Measurements from ENCODE around the gene IL17D.

The IL17D gene

GRCh38 chr13:20691616-20692015 is 11.9 kb upstream of the IL17D start:
- DNase-seq (ENCODE audit: low spot score): no peak

GRCh38 chr13:20696073-20696472 is 7.4 kb upstream of the IL17D start:
- DNase-seq (ENCODE audit: low spot score): no peak

DNA sequence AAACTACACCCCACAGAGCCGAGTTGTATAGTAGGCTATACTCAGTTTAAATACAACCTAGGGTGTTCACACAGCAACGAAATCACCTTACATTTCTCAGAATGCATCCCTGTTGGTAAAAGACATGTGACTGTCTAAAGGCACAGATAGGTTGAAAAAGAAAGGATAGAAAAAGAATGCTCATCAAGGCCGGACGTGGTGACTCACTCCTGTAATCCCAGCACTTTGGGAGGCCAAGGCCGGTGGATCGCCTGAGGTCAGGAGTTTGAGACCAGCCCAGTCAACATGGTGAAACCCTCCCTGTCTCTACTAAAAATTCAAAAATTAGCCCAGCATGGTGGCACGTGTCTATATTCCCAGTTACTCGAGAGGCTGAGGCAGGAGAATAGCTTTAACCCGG is 3.8 kb upstream of the IL17D start:
- DNase-seq (ENCODE audit: low spot score): no peak

DNA sequence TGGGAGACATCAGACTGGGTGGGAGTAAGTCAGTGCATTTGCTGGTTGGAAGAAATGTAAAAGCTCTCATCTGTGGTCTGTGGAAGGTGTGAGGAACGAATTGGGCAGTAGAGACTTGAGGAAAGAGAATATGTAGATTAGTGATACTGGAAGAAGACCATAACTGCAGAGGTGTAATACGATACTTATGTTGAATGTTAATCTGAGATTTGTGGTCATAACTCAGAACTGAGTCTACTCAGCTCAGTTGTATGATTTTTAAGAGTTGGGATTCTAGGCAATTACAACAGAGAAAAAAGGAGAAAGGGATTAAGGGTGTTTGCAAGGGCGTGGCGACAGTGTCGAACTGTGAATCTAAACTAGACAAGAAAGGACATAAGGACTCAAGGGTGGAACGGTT is 3.2 kb upstream of the IL17D start:
- no peak for DNase-seq (ENCODE audit: low spot score)

- no peak for DNase-seq (ENCODE audit: low spot score)
Observed at GRCh38 chr13:20701461-20701860, 2.0 kb upstream of the IL17D start.

DNA sequence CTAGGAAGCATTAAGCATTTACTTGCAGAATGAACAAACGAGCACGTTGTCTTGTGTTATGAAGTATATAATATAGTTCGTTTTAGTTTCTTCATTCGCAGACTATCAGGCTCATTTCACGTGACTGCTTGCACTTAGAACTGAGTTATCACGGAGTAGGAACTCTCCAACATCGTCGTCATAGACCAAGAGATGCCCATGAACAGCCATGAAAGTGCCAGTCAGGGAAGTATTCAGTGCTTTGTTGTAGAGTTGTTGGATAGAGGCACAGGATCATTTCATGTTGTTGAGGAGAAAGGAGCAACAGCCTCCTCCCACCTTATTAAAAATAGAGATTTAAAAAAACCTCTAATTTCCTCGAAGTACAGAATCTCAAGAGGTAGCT is 977 bp upstream of the IL17D start:
- DNase-seq (ENCODE audit: low spot score): peak; percentile 14

- DNase-seq (ENCODE audit: low spot score): peak; percentile 84
Observed at GRCh38 chr13:20703780-20704458, 420 bp downstream of the IL17D start.

DNA sequence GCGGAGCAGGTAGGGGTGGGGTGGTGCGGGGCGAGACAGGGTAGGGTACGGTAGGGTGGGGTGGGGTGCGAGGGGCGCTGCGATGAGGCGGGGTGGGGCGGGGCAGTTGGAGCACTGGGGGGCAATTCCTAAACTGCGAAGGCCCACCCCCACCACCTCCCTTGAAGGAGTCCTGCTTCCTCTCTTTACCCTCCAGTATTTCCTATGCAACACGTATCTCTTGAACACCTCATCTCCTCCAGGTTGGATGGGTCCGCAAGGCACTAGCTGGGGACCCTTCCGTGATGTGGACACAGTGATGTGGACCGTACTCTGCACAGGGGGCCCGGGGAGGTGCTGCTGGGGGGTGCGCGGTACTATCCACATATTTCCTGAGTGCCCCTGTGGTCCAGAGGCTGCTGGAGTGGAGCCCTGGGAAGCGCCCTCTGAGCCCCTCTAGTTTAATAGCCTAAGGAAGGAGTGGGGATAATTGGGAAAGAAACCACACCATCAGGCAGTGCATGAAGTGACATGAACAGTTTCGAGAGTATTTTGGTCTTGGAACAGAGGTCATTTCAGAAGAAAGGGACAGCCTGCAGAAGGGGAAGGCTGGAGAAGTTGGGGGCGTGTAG is 1.1 kb downstream of the IL17D start:
- peak; percentile 21 for DNase-seq (ENCODE audit: low spot score)

DNA sequence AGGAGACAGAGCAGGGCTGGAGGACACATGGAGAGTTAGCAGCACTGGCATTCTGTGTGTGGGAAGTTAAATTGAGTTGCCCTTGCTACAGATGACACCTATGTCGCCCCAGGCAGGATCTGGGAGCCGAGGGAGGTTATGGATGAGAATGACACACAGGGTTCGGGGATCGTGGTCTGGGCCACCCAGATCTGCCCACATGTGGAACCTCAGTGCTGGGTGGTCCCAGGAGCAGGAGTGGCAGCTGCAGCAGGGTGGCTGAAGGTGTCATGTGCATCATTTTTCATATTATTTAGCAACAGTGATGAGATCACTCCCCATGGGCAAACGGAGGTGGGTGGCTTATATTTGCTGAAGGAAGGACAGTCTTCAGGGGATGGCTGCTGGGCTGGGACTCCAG is 3.2 kb downstream of the IL17D start:
- no peak for DNase-seq (ENCODE audit: low spot score)

DNA sequence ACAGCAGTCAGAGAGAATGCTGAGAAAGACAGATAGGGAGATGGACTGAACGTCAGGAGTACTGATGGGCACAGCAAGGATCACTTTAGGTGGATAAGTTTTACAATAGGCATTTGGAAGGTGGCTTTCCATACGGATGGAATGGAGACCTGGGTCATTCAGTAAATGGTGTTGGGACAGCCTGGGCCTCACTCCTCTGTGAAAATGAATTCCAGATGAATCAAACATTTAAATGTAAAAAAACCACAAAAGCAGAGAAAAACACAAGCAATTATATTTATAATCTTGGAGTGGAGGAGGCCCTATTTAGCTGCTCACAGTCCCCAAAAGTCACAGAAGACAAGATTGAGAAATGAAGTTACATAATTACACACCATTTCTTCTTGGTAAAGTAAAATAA is 4.7 kb downstream of the IL17D start:
- no peak for DNase-seq (ENCODE audit: low spot score)

DNA sequence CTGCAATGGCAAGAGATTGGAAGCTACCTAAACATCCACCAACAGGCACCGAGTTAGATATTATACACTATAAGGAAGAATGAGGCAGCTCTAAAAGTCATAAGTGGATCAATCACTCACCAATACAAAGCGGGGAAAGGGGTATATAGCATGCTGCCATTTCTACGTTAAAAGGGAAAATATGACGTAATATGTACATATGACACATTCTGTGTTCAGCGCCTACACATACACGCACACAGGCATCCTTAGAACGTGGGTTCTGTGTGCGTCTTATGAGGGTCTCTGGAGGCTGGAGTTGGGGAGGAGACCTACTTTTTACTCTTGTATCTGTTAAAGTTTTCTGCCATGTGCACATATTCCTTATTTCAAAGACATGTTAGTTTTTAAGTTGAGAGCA is 5.9 kb downstream of the IL17D start:
- no peak for DNase-seq (ENCODE audit: low spot score)

DNA sequence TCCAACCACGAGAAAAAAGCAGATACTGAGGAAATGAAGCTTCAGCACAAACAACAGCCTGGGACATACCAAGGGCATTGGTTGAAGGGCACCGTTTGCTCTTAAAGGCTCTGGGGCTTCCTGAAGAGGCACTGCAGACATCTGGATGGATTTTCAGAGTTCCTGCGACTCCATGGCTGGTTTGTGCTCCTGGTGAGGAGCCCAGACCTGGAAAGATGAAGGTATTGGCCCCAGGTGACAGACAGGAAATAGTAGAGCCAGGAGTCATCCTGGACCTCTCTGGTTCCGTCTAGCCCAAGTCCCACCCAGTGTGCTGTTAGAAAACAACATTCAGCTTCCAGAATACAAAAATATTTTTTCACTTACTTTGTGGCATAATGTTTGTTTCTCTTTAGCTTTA is 6.3 kb downstream of the IL17D start:
- no peak for DNase-seq (ENCODE audit: low spot score)

- DNase-seq (ENCODE audit: low spot score): peak; percentile 52
Observed at GRCh38 chr13:20711301-20712044, 8.0 kb downstream of the IL17D start.

- DNase-seq (ENCODE audit: low spot score): no peak
Observed at GRCh38 chr13:20713014-20713376, 9.5 kb downstream of the IL17D start.

GRCh38 chr13:20713751-20714150 is 10.3 kb downstream of the IL17D start:
- DNase-seq (ENCODE audit: low spot score): no peak

DNA sequence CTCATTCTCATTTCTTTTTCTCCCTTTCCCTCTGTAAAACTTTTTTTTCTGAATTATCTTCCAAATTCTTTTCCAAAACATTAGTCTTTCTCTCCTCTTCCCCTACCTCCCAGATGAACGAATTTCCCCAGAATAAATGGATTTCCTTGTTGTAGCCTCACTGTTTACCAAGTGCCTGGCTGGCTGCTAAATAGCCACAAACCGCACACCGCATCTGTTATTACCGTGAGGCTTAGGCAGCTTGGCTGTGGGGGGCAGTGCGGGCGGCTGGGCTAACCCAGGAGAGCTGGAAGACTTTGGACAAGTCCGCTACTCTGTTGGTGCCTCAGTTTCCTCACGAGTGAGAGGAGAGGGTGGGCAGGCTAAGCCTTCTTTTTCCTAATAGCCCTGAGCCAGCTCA is 10.7 kb downstream of the IL17D start:
- DNase-seq (ENCODE audit: low spot score): no peak

DNA sequence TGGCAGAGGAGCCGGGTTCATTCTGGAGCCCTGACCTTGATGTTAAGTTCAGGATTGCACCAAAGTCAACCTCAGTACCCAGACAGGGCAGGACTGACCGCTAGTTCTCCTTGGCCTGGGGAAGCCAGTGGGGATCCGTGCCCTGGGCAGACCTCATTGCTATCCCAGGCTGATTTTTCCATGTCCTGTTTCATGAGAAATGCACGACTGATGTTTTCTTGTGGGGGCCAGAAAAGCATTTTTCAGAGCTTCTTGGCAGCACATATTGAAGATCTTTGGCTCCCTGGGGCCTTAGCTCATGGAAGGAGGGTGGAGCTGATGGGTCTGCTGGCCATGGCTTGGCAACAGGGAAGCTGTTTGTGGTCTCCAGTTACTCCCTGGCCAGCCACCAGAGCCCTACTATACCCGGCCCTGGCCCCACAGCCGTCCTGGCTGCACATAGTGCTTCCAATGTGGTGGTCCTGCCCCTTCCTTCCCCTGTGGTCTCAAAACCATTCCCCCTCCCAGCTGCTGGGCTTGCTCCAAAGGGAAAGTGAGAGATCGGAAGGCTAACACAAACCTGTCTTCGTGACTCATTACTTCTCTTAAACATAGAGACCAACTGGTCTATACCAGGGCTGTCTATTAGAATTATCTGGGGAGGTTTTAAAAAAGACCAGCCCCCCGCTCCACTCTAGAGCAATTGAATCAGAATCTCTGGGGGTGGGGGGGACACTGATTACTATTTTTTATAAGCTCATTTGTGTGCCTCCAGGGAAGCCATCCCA is 11.2 kb downstream of the IL17D start:
- no peak for DNase-seq (ENCODE audit: low spot score)

GRCh38 chr13:20715330-20715712 is 11.8 kb downstream of the IL17D start:
- DNase-seq (ENCODE audit: low spot score): no peak

GRCh38 chr13:20716951-20717350 is 13.5 kb downstream of the IL17D start:
- DNase-seq (ENCODE audit: low spot score): no peak

GRCh38 chr13:20717581-20718542 is 14.4 kb downstream of the IL17D start:
- DNase-seq (ENCODE audit: low spot score): no peak

- no peak for DNase-seq (ENCODE audit: low spot score)
Observed at GRCh38 chr13:20718958-20719566, 15.6 kb downstream of the IL17D start.

All from NAMALWA (cell line).